ENCODE data around the gene KIAA1755.

GRCh38 chr20:38181207-38181801 is 79.2 kb downstream of the KIAA1755 start:
- TF ChIP-seq CTCF (IDR thresholded peaks at IDR 0.05) = no peak
- no peak for TF ChIP-seq ZFX (IDR thresholded peaks at IDR 0.05; ENCODE audit: borderline replicate concordance)
